Osteocyte (in vitro differentiated cells): Measurements from ENCODE around the gene EFNA5. TPM values are rescaled to one million over a fixed set of nuclear protein-coding genes. Genes with fewer than 3 reads are reported as not detected.

ENCODE experiments used
- DNase-seq: peaks from one replicate; pipeline ENCODE4 v3.0.0; 2021; ENCODE audit warnings: mixed read lengths; ENCODE audit not compliant: unreplicated experiment; ENCODE audit errors: extremely low spot score
- H3K27ac Mint-ChIP-seq: one replicate; pipeline ENCODE4 v1.8.0; 2021; ENCODE audit warnings: mild to moderate bottlenecking, mixed read lengths; ENCODE audit not compliant: unreplicated experiment
- H3K27me3 Mint-ChIP-seq: one replicate; pipeline ENCODE4 v1.8.0; 2021; ENCODE audit warnings: mixed read lengths; ENCODE audit not compliant: unreplicated experiment
- H3K36me3 Mint-ChIP-seq: one replicate; pipeline ENCODE4 v1.8.0; 2021; ENCODE audit warnings: mixed read lengths; ENCODE audit not compliant: unreplicated experiment
- H3K4me1 Mint-ChIP-seq: one replicate; pipeline ENCODE4 v1.8.0; 2021; ENCODE audit warnings: mixed read lengths; ENCODE audit not compliant: unreplicated experiment
- H3K4me3 Mint-ChIP-seq: one replicate; pipeline ENCODE4 v1.8.0; 2021; ENCODE audit warnings: mild to moderate bottlenecking, moderate library complexity, mixed read lengths; ENCODE audit not compliant: unreplicated experiment
- H3K9me3 Mint-ChIP-seq: one replicate; pipeline ENCODE4 v1.8.0; 2021; ENCODE audit warnings: mixed read lengths; ENCODE audit not compliant: unreplicated experiment
- total RNA-seq: library from RNA; stranded (reverse); gene quantifications from 2 replicates; pipeline ENCODE4 v1.2.1, GENCODE V29; 2021
- TF ChIP-seq, protein P1 (sequence below): fragments of 200-600 bp; sonication (generic); IDR thresholded peaks from 2 replicates; pipeline ENCODE4 v1.5.0; 2021; ENCODE audit warnings: antibody characterized with exemption, mild to moderate bottlenecking, moderate library complexity

Gene EFNA5
- total RNA-seq, 1 donor from 2014 or later, result 34.2 TPM

DNA sequence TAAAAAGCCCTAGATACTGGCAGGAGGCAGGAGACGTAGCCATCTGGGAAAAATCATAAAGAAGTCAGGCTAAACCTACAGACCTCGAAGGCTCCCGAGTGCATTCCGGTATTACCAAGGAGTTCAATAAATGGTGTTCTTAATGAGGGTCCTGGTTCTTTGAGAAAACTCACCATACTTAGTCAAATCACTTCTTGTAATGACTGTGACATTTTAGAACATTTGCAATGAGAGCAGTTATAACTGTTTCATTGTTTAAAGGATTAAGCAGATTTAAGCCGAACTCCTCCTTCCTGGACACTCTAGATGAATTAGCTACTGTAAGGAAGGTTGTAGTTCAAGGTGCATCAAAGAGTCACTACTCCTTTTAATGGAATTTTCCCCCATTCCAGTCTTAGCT, 67.8 kb downstream of the EFNA5 start:
- TF ChIP-seq, protein P1, sequence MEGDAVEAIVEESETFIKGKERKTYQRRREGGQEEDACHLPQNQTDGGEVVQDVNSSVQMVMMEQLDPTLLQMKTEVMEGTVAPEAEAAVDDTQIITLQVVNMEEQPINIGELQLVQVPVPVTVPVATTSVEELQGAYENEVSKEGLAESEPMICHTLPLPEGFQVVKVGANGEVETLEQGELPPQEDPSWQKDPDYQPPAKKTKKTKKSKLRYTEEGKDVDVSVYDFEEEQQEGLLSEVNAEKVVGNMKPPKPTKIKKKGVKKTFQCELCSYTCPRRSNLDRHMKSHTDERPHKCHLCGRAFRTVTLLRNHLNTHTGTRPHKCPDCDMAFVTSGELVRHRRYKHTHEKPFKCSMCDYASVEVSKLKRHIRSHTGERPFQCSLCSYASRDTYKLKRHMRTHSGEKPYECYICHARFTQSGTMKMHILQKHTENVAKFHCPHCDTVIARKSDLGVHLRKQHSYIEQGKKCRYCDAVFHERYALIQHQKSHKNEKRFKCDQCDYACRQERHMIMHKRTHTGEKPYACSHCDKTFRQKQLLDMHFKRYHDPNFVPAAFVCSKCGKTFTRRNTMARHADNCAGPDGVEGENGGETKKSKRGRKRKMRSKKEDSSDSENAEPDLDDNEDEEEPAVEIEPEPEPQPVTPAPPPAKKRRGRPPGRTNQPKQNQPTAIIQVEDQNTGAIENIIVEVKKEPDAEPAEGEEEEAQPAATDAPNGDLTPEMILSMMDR, result no peak
- H3K27me3 Mint-ChIP-seq, result no peaks in the 10 kb centered on the region
- DNase-seq, result no peak
- H3K27ac Mint-ChIP-seq, result no peak overlapping the region
- no peaks in the 10 kb centered on the region for H3K9me3 Mint-ChIP-seq
- H3K36me3 Mint-ChIP-seq, result no peaks in the 10 kb centered on the region
- H3K4me3 Mint-ChIP-seq, result no peak overlapping the region
- peaks cover 15% of the 10 kb centered on the region for H3K4me1 Mint-ChIP-seq

DNA sequence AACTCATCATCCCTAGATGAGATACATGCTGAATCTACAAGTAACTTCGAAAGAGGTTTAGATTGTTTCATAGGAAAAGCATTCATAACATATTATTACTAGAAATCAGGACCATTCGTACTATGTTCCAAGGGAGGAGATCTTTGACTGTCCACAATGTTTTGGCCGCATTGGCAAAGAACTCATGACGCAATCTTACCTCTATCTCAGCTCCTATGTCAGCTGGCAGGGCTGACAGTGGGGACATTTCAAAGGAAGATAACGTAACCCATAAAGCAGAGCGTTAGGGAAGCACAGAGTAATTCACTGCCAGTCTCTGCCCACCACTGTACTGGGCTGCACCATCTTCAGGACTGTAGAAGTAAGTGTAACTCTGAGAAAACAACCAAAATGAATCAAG, 69.7 kb downstream of the EFNA5 start:
- no peaks in the 10 kb centered on the region for H3K36me3 Mint-ChIP-seq
- H3K4me1 Mint-ChIP-seq, result peaks cover 6% of the 10 kb centered on the region
- H3K27ac Mint-ChIP-seq, result no peak overlapping the region
- H3K4me3 Mint-ChIP-seq, result no peak overlapping the region
- TF ChIP-seq, protein P1, result no peak
- no peak for DNase-seq
- no peaks in the 10 kb centered on the region for H3K27me3 Mint-ChIP-seq
- no peaks in the 10 kb centered on the region for H3K9me3 Mint-ChIP-seq

DNA sequence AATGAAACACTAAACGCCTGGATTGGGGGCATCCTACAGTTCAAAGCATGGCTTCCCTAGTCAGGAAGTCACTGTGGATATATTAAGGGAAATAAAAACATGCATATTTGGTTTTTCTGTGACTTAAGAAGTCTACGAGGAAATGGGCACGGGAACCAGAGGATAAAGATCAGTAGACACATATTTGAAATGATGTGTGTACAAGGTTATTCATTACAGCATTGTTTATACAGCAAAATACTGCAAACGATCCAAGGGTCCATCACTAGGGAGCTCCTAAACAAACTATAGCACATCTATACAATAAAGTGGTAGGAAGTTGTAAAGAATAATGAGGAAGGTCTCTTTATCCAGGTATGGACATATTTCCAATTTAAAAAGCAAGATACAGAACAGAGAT, 71.8 kb downstream of the EFNA5 start:
- Mint-ChIP-seq H3K36me3 (no peaks in the 10 kb centered on the region), H3K9me3 (no peaks in the 10 kb centered on the region), H3K4me3 (no peak overlapping the region), H3K4me1 (peaks cover 6% of the 10 kb centered on the region), H3K27ac (no peak overlapping the region), H3K27me3 (no peaks in the 10 kb centered on the region)
- DNase-seq, result no peak
- TF ChIP-seq, protein P1, result no peak

DNA sequence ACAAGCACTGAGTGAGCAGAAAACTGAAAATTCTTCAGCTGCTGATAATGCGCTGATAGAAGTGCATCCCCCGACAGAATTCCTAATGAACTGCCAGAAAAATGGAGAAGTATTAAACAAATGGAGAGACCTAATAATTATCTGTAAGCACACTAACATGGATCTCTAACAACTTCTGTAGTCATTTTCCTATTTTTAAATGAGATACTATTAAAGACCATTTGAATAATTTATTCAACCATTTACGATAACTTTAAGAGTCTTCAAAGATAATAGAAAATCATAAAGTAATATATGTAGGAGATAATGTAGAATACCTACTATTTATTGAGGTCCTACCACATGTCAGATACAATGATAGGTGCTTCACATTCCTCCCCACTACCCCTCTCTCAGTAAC, 72.9 kb downstream of the EFNA5 start:
- TF ChIP-seq, protein P1, result no peak
- Mint-ChIP-seq H3K4me1 (peaks cover 6% of the 10 kb centered on the region), H3K36me3 (no peaks in the 10 kb centered on the region), H3K27ac (no peak overlapping the region), H3K27me3 (no peaks in the 10 kb centered on the region), H3K4me3 (no peak overlapping the region), H3K9me3 (no peaks in the 10 kb centered on the region)
- DNase-seq, result no peak

DNA sequence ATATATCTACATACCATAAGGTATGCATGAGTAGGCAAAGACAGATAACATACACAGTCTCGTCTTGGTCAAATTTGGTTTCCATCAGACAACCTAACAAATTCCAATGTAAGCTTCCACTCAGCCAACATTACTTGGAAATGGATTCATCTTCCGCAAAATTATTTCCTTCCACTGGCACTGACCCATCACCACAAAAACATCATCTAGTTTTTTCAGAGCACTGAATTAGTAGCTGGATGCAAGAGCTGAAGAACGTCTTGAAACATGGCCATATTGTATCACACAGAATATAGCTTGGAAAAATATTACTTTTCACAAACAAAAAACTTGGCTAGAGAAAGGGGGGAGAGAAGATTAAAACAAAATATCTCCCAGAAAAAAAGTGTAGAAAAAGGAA, 73.5 kb downstream of the EFNA5 start:
- Mint-ChIP-seq H3K27ac (no peak overlapping the region), H3K4me1 (peaks cover 6% of the 10 kb centered on the region), H3K27me3 (no peaks in the 10 kb centered on the region), H3K36me3 (no peaks in the 10 kb centered on the region), H3K4me3 (no peak overlapping the region), H3K9me3 (no peaks in the 10 kb centered on the region)
- no peak for DNase-seq
- TF ChIP-seq, protein P1, result no peak
